Adrenal gland (tissue), 5 donors: ENCODE measurements around the gene SMIM14.
"Not testable (repeated sequence)": the region's sequence is repeated elsewhere in the genome, so short reads cannot be mapped to it uniquely, and the experiment has no call there.

ENCODE experiments used
- CTCF ChIP-seq, 6 experiments: fragments of 450-650 bp in 4 of 6; fragments of 200-600 bp in 2 of 6; sonication (generic) in 1 of 6; IDR thresholded peaks; 1 replicate in 5 of 6; 2 replicates in 1 of 6; pipeline versions ENCODE4 v1.5.1 to v1.8.0; 2016 to 2021; ENCODE audit warnings: antibody characterized with exemption in 6 of 6, mild to moderate bottlenecking in 2 of 6, moderate library complexity in 1 of 6
- POLR2A ChIP-seq, 2 donors: fragments of 450-650 bp; IDR thresholded peaks; one replicate each; pipeline ENCODE4 v1.6.1; 2017; ENCODE audit warnings: antibody characterized with exemption in 2 of 2, mild to moderate bottlenecking in 2 of 2, moderate library complexity in 1 of 2
- donor health status: DM: no; HTN: no; CAD: no.

- not testable (repeated sequence) for TF ChIP-seq CTCF, POLR2A (IDR thresholded peaks at IDR 0.05)
These were observed 12.9 kb upstream of the SMIM14 start for GRCh38 chr4:39651586-39651985.
